IPS DF 6.9 (cell line): ENCODE measurements around the gene BOLA2B.
"Not testable (repeated sequence)": the region's sequence is repeated elsewhere in the genome, so short reads cannot be mapped to it uniquely, and the experiment has no call there.

Source experiments
- DNase-seq: peaks from one replicate; pipeline ENCODE4 v3.0.0-alpha.2; 2013; ENCODE audit warnings: low read depth, low spot score
- H3K27ac ChIP-seq: one replicate; pipeline ENCODE4 v1.5.1; 2013; ENCODE audit warnings: low read length, control low read depth
- H3K27me3 ChIP-seq: 2 replicates; pipeline ENCODE4 v1.6.1; 2013; ENCODE audit warnings: mild to moderate bottlenecking, low read length; ENCODE audit not compliant: control insufficient read depth, insufficient read depth
- H3K36me3 ChIP-seq: 2 replicates; pipeline ENCODE4 v1.6.1; 2013; ENCODE audit warnings: low read length; ENCODE audit not compliant: control insufficient read depth, insufficient read depth
- H3K4me1 ChIP-seq: 2 replicates; pipeline ENCODE4 v1.6.1; 2013; ENCODE audit warnings: low read length; ENCODE audit not compliant: control insufficient read depth, insufficient read depth
- H3K4me3 ChIP-seq: 2 replicates; pipeline ENCODE4 v1.5.1; 2013; ENCODE audit warnings: mild to moderate bottlenecking, low read length
- H3K9me3 ChIP-seq: 2 replicates; pipeline ENCODE4 v1.6.1; 2013; ENCODE audit warnings: low read length, inconsistent platforms; ENCODE audit not compliant: control insufficient read depth, insufficient read depth
- WGBS: extraction: QIAGEN DNeasy Blood & Tissue Kit; methylation state at CpG from one replicate; pipeline ENCODE4 v1.1.7; 2013; ENCODE audit warnings: mixed read lengths, missing lambda C conversion rate; ENCODE audit not compliant: insufficient read length, insufficient coverage; 5-methylcytosine and 5-hydroxymethylcytosine counted together

The BOLA2B gene

DNA sequence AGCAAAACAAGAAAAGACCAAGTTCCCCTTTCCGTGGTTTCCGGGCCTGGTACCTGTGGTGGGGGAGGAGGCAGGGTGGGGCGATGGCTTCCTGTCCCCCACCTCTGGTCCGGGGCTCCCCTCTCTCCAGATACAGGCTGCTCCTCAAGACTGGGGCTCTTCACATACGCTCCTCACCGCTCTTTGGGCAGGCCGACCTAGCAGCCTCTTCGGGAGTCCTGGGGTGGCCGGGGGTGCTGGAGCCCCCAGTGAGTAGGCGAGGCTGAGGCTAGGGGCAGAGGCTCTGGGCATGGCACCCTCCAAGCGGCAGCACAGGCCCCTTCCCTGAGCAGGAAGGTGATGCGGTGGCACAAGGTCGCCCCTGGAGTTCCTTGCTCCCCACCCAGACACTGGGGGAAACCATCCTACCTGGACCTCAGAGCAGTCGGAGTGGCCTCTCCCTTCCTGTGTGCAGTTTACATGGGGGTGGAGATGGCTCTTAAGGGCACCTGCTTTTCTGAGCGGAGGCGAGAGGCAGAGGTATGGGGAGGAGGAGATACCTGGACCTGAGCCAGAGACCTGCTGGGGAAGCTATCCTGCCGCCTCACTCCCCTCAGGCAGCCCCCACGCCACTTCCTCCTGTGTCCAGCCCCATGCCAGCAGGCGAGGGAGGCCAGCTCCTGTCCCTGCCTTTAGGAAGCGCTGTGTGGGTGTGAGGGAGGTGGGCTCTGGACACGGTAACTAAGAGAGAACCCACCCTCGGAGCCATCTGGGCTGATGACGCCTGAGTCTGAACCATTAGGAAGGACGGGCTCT lies 9.2 kb downstream of the BOLA2B start:
- Histone ChIP-seq H3K4me1 (no peaks in the 10 kb centered on the region), H3K4me3 (no peak overlapping the region; the same call in 1 of the 2 replicates), H3K27me3 (no peaks in the 10 kb centered on the region), H3K9me3 (no peaks in the 10 kb centered on the region), H3K36me3 (no peaks in the 10 kb centered on the region), H3K27ac (no peak overlapping the region)
- DNase-seq: no peak
- WGBS: no CpG with 5 or more reads among the region's 24 CpGs

DNA sequence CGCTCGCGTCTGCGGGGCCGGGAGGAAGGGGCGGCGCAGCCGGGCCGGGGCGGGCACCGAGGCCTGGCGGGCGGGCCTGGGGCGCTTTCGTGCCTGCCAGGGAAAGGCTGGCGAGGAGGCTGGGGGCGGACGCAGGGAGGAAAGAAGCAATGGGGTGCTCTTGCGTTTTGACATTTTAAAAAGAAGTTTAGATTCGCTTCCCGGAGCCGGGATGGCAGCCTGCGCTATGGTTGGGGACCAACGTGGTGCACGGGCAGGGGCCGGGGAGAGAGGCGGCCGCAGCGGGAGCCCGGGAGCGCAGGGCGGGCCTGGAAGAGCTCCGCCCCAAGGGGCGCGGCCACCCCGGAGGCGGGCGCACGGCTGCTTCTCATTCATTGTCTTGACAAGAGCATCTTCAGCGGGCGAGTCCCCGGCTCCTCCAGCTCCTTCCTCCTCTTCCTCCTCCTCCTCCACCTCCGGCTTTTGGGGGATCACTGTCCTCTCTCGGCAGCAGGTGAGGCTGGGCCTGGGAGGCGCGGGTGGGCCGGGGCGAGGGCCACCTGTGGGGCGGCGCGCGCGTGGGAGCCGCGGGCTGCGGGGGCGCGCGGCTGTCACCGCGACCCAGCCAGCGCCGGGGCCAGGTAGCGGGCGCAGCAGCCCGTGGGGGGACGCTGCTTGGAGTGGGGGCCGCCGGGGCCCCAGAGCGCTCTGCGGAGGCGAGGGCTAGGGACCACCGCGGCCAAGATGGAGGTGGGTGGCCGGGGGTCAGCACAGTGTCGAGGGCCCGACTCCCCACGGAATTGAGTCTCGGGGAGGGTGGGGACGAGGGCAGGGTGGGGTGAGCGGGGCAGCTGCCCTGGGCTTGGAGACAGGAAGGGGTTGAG lies 10.0 kb downstream of the BOLA2B start, which contains the start of gene CORO1A:
Gene CORO1A (plus strand): TSS at position 370 of the 863 bp plus-strand sequence. CDS start 1,608 bp downstream, outside the sequence.
- Histone ChIP-seq H3K27ac (no peak within 1 kb of the TSS), H3K36me3 (no peaks in the 10 kb centered on the region), H3K27me3 (no peaks in the 10 kb centered on the region), H3K4me3 (peak within 1 kb of the TSS; percentile 52; the same call in 1 of the 2 replicates), H3K4me1 (no peaks in the 10 kb centered on the region), H3K9me3 (no peaks in the 10 kb centered on the region)
- WGBS: no CpG with 5 or more reads among the region's 81 CpGs
- peak; percentile 25 for DNase-seq

DNA sequence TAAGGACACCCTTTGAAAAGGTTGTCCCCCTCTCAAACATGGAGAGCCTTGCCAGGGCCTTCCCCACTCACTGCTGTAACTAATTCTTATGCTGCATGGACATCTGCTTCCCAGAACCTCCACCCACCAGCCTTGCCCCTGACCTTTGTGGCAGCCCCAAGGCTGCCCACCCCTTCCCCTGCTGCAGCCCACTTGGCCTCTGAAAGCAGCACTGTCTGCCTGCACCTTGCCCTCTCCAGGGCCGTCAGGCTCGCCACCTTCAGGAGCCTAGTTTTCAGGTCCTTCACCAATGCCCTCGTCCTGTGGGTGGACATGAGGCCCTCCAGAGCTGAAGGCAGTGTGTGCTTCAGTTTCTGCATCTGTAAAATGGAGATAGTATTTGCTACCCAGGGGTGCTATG lies 12.7 kb downstream of the BOLA2B start:
- no CpG with 5 or more reads among the region's 3 CpGs for WGBS
- no peak overlapping the region for H3K4me3 ChIP-seq
- no peaks in the 10 kb centered on the region for H3K4me1 ChIP-seq
- no peaks in the 10 kb centered on the region for H3K27me3 ChIP-seq
- no peak overlapping the region for H3K27ac ChIP-seq
- H3K36me3 ChIP-seq: no peaks in the 10 kb centered on the region
- no peak for DNase-seq
- H3K9me3 ChIP-seq: no peaks in the 10 kb centered on the region

DNA sequence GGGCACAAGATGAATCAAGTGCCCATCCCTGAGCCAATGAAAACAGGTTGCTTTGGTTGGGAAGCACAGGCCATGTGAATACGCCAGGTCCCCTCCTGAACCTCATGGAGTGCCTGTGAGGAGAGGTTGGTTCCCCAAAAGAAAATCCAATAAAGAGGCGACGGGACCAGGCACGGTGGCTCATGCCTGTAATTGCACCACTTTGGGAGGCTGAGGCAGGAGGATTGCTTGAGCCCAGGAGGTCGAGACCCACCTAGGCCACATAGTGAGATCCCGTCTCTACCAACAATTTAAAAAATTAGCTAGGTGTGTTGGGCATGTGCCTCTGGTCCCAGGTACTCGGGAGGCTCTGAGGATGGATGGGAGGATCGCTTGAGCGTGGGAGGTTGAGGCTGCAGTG lies 13.5 kb downstream of the BOLA2B start:
- H3K36me3 ChIP-seq: no peaks in the 10 kb centered on the region
- DNase-seq: no peak
- H3K27me3 ChIP-seq: no peaks in the 10 kb centered on the region
- H3K27ac ChIP-seq: no peak overlapping the region
- H3K9me3 ChIP-seq: no peaks in the 10 kb centered on the region
- WGBS: no CpG with 5 or more reads among the region's 9 CpGs
- H3K4me3 ChIP-seq: no peak overlapping the region
- H3K4me1 ChIP-seq: no peaks in the 10 kb centered on the region

DNA sequence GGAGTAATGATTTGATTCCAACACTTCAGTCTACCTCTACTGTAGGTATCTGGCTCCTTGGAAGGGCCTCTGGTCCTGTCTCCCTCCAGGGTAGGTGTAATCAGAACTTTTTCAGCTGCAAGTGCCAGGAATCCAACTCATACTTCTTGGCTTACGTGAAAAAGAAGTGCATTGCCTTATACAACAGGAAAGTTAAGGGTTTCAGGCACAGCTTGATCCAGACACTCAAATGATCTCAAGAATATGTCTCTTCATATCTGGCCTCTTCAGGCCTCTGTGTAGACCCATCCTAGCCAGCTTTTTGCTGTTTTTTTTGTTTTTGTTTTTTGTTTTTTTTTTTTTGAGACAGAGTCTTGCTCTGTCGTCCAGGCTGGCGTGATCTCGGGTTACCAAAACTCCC lies 14.3 kb downstream of the BOLA2B start:
- no peak for DNase-seq
- no peaks in the 10 kb centered on the region for H3K9me3 ChIP-seq
- H3K27ac ChIP-seq: no peak overlapping the region
- no peaks in the 10 kb centered on the region for H3K27me3 ChIP-seq
- H3K4me1 ChIP-seq: no peaks in the 10 kb centered on the region
- H3K4me3 ChIP-seq: no peak overlapping the region
- no CpG with 5 or more reads among the region's 4 CpGs for WGBS
- H3K36me3 ChIP-seq: no peaks in the 10 kb centered on the region

DNA sequence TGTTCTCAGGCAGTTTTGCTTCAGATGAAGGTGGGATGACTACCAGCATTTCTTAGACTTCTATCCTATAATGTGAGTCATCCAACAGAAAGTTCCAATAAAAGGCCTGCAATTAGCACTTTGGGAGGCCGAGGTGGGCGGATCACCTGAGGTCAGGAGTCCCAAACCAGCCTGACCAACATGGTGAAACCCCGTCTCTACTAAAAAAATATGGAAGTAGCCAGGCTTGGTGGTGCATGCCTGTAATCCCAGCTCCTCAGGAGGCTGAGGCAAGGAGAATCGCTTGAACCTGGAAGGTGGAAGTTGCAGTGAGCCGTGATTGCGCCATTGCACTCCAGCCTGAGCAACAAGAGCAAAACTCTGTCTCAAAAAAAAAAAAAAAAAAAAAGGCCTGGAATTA lies 16.6 kb downstream of the BOLA2B start:
- no CpG with 5 or more reads among the region's 6 CpGs for WGBS

DNA sequence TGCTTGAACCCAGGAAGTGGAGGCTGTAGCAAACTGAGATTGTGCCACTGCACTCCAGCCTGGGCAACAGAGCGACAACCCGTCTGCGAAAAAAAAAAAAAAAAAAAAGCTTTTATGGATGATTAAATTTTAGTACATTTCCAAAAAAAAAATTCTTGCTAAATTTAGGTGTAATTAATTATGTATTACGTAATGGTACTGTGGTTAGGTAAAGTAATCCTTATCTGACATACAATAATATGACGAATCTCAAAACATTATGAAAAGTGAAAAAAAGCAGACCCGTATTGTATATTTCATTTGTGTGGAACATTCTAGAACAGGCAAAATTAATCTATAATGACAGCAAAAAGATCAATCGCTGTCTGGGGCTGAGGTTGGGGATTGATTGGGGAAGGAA lies 20.4 kb downstream of the BOLA2B start:
- DNase-seq: no peak
- H3K36me3 ChIP-seq: no peaks in the 10 kb centered on the region
- no peaks in the 10 kb centered on the region for H3K27me3 ChIP-seq
- no peak overlapping the region for H3K4me3 ChIP-seq
- no CpG with 5 or more reads among the region's 7 CpGs for WGBS
- H3K27ac ChIP-seq: no peak overlapping the region
- H3K9me3 ChIP-seq: no peaks in the 10 kb centered on the region
- H3K4me1 ChIP-seq: no peaks in the 10 kb centered on the region

More for the DNA sequence above, 16.6 kb downstream of the BOLA2B start:
- H3K9me3 ChIP-seq, H3K4me3 ChIP-seq, H3K27me3 ChIP-seq, H3K36me3 ChIP-seq, H3K4me1 ChIP-seq, DNase-seq, H3K27ac ChIP-seq: not testable (repeated sequence)

DNA sequence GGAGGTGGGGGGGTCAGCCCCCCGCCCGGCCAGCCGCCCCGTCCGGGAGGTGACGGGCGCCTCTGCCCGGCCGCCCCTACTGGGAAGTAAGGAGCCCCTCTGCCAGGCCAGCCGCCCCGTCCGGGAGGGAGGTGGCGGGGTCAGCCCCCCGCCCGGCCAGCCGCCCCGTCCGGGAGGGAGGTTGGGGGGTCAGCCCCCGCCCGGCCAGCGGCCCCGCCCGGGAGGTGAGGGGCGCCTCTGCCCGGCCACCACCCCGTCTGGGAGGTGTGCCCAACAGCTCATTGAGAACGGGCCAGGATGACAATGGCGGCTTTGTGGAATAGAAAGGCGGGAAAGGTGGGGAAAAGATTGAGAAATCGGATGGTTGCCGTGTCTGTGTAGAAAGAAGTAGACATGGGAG lies 23.3 kb downstream of the BOLA2B start:
- not testable (repeated sequence) for H3K36me3 ChIP-seq, H3K27me3 ChIP-seq, DNase-seq, H3K9me3 ChIP-seq, H3K4me1 ChIP-seq, H3K27ac ChIP-seq, H3K4me3 ChIP-seq
- WGBS: no CpG with 5 or more reads among the region's 31 CpGs

DNA sequence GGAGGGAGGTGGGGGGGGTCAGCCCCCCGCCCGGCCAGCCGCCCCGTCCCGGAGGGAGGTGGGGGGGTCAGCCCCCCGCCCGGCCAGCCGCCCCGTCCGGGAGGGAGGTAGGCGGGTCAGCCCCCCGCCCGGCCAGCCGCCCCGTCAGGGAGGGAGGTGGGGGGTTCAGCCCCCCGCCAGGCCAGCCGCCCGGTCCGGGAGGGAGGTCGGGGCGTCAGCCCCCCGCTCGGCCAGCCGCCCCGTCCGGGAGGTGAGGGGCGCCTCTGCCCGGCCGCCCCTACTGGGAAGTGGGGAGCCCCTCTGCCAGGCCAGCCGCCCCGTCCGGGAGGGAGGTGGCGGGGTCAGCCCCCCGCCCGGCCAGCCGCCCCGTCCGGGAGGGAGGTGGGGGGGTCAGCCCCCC lies 24.1 kb downstream of the BOLA2B start:
- H3K4me1 ChIP-seq, H3K36me3 ChIP-seq, H3K27ac ChIP-seq, DNase-seq, H3K27me3 ChIP-seq, H3K4me3 ChIP-seq, H3K9me3 ChIP-seq: not testable (repeated sequence)
- WGBS: no CpG with 5 or more reads among the region's 38 CpGs

DNA sequence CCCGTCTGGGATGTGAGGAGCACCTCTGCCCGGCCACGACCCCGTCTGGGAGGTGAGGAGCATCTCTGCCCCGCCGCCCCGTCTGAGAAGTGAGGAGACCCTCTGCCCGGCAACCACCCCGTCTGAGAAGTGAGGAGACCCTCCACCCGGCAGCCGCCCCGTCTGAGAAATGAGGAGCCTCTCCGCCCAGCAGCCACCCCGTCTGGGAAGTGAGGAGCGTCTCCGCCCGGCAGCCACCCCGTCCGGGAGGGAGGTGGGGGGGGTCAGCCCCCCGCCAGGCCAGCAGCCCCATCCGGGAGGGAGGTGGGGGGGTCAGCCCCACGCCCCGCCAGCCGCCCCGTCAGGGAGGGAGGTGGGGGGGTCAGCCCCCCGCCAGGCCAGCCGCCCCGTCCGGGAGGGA lies 24.7 kb downstream of the BOLA2B start:
- not testable (repeated sequence) for DNase-seq, H3K4me3 ChIP-seq, H3K9me3 ChIP-seq, H3K27me3 ChIP-seq, H3K36me3 ChIP-seq, H3K4me1 ChIP-seq, H3K27ac ChIP-seq
- WGBS: no CpG with 5 or more reads among the region's 29 CpGs
